ENCODE measurements around the gene EXOSC9.

EXOSC9 gene

DNA sequence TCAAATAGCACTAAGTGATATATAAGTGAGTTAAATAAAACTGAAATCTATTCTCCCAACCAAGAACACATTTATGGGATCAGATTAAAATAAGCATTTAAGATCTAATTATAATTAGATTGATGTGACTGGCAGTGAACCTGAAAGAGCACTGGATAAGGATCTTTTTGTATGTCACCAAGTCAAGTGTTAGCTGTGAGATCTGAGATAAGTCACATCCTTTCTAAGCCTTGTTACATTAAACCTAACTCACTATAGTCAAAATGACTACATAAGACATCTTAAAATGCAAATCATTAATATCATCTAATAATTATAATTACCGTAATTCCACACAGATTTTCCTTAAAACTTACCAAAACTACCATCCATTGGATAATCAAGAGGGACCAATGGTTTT, 20.9 kb downstream of the EXOSC9 start:
- intact Hi-C loops (cut with DNase I): no loop called here
- DNase-seq: no peak

DNA sequence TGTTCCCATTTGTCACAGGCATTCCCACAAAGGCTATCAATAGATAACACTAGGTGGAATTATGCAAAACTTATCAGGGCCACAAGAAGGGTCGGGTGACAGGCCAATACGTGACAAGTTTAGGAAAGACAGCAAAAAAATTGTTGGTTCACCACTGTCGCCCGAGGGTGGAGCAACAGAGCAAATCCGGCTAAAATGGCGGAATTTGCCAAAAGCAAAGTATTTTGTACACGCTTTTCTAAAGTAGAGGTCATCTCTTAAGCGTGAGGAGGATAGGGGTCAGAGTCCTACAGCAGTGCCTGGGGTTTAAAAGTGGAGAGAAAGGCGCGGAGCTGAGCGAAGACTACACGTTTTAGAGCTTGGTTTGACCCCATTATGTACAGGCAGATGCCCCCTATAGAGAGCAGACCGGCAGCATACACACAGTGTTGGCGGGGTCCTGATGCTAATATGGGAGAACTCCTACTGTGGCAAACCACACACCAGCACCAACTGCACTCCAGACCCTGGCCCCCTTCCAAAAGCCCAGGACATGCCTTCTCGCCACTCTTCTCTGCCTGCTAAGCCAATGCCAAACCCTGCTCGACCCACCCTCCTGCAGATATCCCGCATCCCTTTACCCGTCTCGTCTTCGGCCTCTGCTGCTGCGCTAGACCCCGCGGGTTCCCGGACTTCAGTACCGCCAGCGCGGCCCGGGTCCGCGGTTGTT, 21.8 kb downstream of the EXOSC9 start:
- intact Hi-C loops (cut with DNase I): no loop called here
- DNase-seq: peak in 2 of 10 donors; percentile 11 to 13

DNA sequence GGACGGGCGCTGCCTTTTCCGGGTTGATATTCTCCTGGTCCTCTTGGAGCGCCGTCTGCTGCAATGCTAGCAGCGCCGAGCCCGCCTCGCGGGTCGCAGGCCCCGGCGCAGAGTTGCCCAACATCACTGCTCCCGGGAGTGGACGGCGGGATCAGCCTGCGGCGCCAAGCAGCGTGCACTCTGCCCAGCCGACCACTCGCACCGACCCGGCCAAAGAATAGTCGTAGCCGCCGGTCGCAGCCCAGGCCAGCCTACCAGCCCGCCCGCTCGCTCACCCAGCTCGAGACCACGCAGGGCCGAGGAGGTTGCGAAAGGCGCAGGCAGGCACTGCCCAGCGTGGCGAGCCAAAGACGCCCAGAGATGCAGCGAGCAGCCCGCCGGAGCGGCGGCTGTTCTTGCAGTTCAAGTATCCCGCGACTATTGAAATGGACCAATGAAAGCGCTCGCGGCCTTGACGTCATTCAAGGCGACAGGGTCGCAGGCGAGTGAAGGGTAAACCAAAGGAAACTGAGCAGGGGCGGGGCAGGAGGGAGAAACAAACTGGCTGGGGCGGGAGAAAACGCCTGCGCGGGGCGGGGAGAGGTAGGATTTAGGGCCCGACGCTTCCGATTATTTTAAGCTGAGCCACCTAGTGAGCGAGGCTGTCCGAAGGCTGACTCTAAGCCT, 22.5 kb downstream of the EXOSC9 start, which contains the start of gene CCNA2:
CCNA2 (minus strand) TSS at position 379 of the 666 bp plus-strand sequence; CDS start at position 124, 255 bp downstream.
- peak; percentile 90 to 99 (median 96) for DNase-seq
- intact Hi-C loops (cut with DNase I): no loop called here

DNA sequence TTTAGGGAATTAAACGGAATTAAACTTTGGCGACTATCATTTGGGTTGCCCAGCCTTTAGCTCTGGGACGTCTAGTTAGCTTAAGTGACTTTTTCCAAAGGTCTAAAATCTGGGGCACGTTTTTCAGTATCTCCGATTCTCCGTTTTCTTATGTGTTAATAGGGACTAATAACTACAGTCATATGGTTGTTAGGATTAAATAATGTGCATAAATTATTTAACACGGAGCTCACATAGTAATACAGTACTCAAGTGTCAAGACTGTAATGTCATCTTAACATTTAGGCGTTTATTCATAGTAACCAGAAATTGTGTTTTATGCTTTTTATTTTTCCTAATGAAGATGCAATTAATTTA, 23.0 kb downstream of the EXOSC9 start:
- DNase-seq: no peak
- intact Hi-C loops (cut with DNase I): no loop called here

DNA sequence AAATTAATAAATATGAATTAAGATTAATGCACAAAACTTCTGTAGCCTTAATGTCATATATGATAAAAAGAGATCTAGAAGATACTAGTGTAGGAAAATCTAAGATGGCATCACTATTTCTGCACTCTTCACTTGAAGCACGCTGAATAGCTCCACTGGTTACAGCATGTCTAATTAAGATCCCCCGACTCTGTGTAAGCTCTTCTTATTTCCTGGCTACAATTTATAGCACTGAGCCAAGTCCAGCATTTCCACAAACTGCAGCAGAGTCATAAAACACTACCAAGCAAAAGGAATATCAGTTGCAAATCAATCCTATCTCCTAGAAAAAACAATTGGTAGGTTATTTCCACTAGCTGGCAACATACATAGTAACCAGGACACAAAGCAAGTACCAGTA, 23.8 kb downstream of the EXOSC9 start:
- DNase-seq: no peak
- intact Hi-C loops (cut with DNase I): no loop called here

DNA sequence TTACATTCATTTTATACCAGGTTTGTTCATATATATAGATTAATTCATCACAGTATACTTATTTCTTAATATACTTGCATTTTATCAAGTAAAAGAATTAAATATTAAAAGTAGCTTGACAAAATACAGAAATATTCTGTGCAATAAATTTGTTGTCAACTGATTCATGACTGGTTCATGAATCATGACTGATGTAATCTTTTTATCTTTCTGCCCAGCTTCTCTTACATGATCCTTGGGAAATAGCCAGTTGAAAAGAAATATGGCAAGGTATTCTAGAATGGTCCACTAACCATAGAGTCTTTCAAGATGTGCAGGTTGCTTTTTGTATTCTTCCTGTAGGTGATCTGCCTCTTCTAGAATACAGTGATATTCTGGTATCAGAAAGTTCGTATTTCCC, 26.7 kb downstream of the EXOSC9 start:
- intact Hi-C loops (cut with DNase I): no loop called here
- no peak for DNase-seq

DNA sequence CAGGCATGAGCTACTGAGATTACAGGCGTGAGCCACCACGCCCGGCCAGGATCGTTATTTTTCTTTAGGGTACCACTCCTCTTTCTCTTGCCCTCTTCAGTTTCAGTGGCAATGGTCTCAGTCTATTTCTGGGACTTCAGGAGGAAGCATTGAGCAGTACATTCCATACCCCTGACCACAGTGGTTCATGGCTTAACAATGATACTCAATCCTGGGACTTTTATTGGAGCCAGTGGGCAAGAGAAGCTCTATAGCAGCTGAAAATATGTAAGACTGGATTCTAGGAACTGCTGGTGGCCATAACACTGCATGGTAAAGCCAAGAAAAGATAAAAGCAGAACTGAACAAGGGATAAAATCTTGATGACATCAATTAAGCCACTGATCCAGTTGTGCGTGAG, 28.4 kb downstream of the EXOSC9 start:
- no peak for DNase-seq
- intact Hi-C loops (cut with DNase I): no loop called here

DNA sequence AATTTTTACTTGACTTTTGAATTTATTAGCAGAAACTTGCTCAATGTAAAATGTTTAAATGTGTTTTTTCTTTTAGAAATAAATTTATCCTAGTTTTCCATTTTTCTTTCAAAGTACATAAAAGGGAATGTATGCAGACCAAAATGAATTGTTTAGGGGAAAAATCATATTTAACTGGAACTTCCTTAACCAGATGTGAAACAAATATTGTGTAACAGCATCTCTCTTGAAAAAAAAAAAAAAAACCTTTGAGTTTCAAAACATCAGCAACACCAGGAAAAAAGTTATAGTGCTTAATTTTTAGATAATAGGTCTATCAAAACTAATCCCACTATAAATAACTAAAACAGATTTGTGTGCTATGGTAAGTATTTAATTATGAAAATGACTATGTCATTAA, 37.0 kb downstream of the EXOSC9 start:
- DNase-seq: no peak
- intact Hi-C loops (cut with DNase I): no loop called here

DNA sequence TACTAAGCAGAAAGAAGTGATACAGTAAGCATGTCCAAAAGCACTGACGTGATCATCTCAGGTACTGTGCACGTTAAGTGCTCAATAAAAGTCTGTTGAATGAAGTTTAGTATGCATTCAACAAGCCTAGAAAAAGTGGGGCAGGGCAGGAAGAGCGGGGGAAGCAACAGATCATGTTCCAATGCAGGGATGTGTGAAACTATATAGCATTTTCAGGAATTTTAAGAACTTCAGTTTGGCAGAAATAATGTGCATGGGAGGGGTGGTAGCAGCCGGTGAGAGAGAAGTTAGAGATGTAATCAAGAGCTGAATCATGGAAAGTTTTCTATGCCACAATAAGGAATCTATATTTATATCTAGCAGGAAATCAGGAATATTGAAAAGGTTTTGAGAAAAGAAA, 41.7 kb downstream of the EXOSC9 start:
- DNase-seq: peak in 3 of 10 donors; percentile 15 to 78 (median 67)

DNA sequence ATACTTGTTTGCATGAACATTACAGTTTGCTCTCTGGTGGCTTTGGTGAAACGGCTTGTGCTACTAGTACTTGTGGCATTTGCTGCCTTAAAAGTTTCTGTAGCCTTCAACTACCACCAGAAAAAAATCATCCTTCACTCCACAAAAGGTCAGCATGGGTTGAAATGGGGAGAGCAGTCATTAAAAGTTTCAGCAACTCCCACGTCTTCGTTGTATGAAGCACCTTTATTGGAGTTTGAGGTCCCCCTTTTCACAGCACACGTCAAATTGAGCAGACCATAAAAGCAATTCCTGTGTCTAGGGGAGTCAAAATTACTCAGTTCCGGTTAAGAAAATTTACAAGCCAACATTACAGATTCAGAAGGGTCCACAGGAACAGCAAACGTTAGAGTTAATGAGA, 45.5 kb downstream of the EXOSC9 start:
- intact Hi-C loops (cut with DNase I): no loop called here
- DNase-seq: no peak

More for the DNA sequence above, 41.7 kb downstream of the EXOSC9 start:
- intact Hi-C loops (cut with DNase I): no loop called here

DNA sequence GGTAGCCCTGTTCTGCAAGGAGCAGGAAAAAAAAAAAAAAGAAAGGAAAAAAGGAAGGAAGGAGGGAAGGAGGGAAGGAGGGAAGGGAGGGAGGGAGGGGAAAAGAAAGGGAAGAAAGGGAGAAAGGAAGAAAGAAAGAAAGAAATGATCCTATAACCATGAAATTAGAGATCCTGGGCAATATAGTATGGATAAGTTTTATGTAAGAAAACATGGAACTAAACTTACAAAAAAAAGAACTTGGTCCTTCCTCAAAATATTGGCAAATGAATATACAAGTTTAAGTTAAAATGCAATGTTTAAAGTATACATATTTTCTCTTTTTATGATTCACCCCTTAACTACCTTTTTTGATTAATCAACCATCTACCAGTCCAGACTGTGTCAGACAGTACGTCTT, 50.2 kb downstream of the EXOSC9 start:
- intact Hi-C loops (cut with DNase I): no loop called here
- no peak for DNase-seq

DNA sequence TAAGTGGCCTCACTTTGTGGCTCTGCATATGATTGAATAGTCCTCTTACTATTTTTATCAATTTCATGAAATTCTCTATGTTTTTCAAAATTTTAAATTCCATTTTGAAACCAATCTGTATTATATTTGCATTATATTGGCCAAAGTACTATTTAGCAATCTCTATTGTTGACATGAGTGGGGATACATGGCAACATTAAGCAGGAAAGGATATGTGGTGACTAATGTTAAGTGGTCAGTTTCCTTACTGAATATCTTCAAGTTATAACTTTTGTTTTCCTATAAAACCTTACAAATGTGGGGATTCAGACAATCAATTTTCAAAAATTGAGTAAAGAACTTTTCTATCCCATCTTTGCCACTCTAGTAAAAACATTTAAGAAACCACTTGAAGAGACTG, 59.0 kb downstream of the EXOSC9 start:
- DNase-seq: no peak
- intact Hi-C loops (cut with DNase I): no loop called here

DNA sequence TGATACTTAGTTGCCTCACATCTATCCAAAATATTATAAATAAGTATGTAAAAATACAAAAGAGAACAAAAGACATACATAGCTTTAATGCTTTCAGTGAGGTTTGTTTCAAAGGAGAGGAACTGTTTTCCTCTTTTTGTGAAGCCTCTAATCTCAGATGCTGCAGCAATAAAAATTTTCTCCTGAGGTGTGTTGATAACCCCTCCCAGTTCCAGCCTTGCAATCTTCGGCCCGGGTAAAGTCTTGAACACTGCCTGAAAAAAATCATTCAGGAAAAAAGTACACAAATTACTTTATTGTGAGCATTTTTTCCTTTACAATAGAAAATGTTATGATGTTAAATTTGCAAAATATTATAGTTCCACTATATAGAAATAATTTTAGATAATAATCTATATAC, 60.3 kb downstream of the EXOSC9 start:
- intact Hi-C loops (cut with DNase I): no loop called here

DNA sequence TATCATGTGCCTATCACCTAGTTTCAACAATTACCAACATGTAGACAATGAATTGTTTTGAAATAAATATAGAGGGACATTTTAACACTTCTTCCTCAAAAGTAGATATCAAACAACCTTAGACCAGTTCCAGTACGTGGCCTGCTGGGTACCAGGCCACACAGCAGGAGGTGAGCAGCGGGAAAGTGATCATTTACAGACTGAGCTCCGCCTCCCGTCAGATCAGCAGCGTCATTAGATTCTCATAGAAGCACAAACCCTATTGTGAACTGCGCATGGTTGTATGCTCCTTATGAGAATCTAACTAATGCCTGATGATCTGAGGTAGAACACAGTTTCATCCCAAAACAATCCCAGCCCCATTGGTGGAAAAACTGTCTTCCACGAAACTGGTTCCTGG, 62.7 kb downstream of the EXOSC9 start:
- DNase-seq: no peak
- intact Hi-C loops (cut with DNase I): no loop called here

More for the DNA sequence above, 60.3 kb downstream of the EXOSC9 start:
- DNase-seq: no peak

Data from posterior cingulate gyrus (tissue), 11 donors.